HepG2 (cell line): ENCODE measurements around the gene ACTN3. TPM values are rescaled to one million over a fixed set of nuclear protein-coding genes. Genes with fewer than 3 reads are reported as not detected.
A peak's percentile ranks its signal among the peaks of the same experiment; 100 is the strongest.

Experiments used
- ATAC-seq: fragments of 200-7000 bp; cut with Tn5 transposase; 3 replicates; pipeline ENCODE4 v1.9.1; 2020; ENCODE audit warnings: mild to moderate bottlenecking, moderate library complexity
- BruUV-seq: library from RNA; stranded (reverse); fragments of 400-500 nt; replicated peaks from 2 replicates; lab custom pipeline; 2021; lab: Mats Ljungman, UMichigan
- CTCF ChIA-PET: fragments of 300-600 bp; formaldehyde crosslinking; extraction: SDS; loops from one replicate; lab custom pipeline; 2021; ENCODE audit warnings: low total read pairs, inconsistent platforms, low intra/inter-chr PET ratio; lab: Yijun Ruan, JAX
- POLR2A ChIA-PET: fragments of 350-600 bp; sonication (Branson Sonifier 250); formaldehyde crosslinking; loops from one replicate; lab custom pipeline; 2020; ENCODE audit warnings: antibody characterized with exemption, inconsistent platforms; lab: Yijun Ruan, JAX
- DNase-seq: peaks from one replicate; pipeline ENCODE4 v3.0.0-alpha.2; 2015; ENCODE audit warnings: low spot score
- FAIRE-seq: peaks from 3 replicates; lab custom pipeline; 2011; peaks lifted over from hg19 to GRCh38; lab: Jason Lieb, UNC
- H2AFZ ChIP-seq: one replicate; pipeline ENCODE4 v1.6.1; 2011; ENCODE audit warnings: low read length, inconsistent platforms
- H3K27ac ChIP-seq: fragments of 300-600 bp; 3 replicates; pipeline ENCODE4 v1.8.0; 2011; ENCODE audit warnings: mixed run types, mild to moderate bottlenecking, mixed read lengths, low read length, inconsistent platforms; ENCODE audit not compliant: insufficient read depth; ENCODE audit errors: extremely low read length
- H3K27me3 ChIP-seq, 2 experiments: fragments of 200-600 bp in 1 of 2; 2 replicates in 1 of 2; 3 replicates in 1 of 2; pipeline versions ENCODE4 v1.6.0 to v1.8.0; 2011; ENCODE audit warnings: low read length in 2 of 2, mild to moderate bottlenecking in 2 of 2, moderate library complexity in 2 of 2, inconsistent platforms in 1 of 2; ENCODE audit not compliant: insufficient read depth in 2 of 2, control insufficient read depth in 1 of 2
- H3K36me3 ChIP-seq, 2 experiments: fragments of 200-600 bp in 1 of 2; replicated peaks in 1 of 2; 2 replicates in 1 of 2; 3 replicates in 1 of 2; pipeline versions ENCODE4 v1.5.1 to v1.8.0; 2011; ENCODE audit warnings: low read length in 2 of 2, inconsistent platforms in 1 of 2; ENCODE audit not compliant: insufficient read depth in 2 of 2, control insufficient read depth in 1 of 2
- H3K4me1 ChIP-seq: 2 replicates; pipeline ENCODE4 v1.5.1; 2012; ENCODE audit warnings: low read length, inconsistent platforms; ENCODE audit not compliant: insufficient read depth
- H3K4me2 ChIP-seq: 2 replicates; pipeline ENCODE4 v1.6.0; 2011; ENCODE audit warnings: low read depth, low read length, inconsistent platforms
- H3K4me3 ChIP-seq, 3 experiments: fragments of 200-600 bp in 1 of 3; sonication (generic), shearing (Covaris generic) in 1 of 3; replicated peaks in 1 of 3; 2 replicates each; pipeline ENCODE4 v1.5.1; 2011 to 2016; ENCODE audit warnings: low read length in 3 of 3, inconsistent platforms in 2 of 3, low read depth in 2 of 3, mild to moderate bottlenecking in 2 of 3, control low read depth in 1 of 3, mixed read lengths in 1 of 3; ENCODE audit not compliant: insufficient read depth in 1 of 3
- H3K79me2 ChIP-seq: one replicate; pipeline ENCODE4 v1.6.1; 2011; ENCODE audit warnings: low read length, inconsistent platforms; ENCODE audit not compliant: insufficient read depth
- H3K9ac ChIP-seq: 2 replicates; pipeline ENCODE4 v1.6.0; 2011; ENCODE audit warnings: mild to moderate bottlenecking, low read depth, low read length, inconsistent platforms; ENCODE audit not compliant: insufficient read depth
- H3K9me3 ChIP-seq: 2 replicates; pipeline ENCODE4 v1.5.1; 2012; ENCODE audit warnings: mild to moderate bottlenecking, low read length
- H4K20me1 ChIP-seq: 2 replicates; pipeline ENCODE4 v1.6.0; 2011; ENCODE audit warnings: inconsistent platforms, mild to moderate bottlenecking, low read length, moderate library complexity; ENCODE audit not compliant: insufficient read depth
- ETV5 ChIP-seq: IDR thresholded peaks from 2 replicates; pipeline ENCODE4 v1.6.1; 2018; ENCODE audit warnings: missing biosample characterization, missing genetic modification reagents, inconsistent platforms, borderline replicate concordance
- FOSL2 ChIP-seq: sonication (generic); formaldehyde crosslinking; IDR thresholded peaks from 2 replicates; pipeline ENCODE4 v1.4.0; 2020; ENCODE audit warnings: missing genetic modification reagents
- GFI1 ChIP-seq: sonication (generic); formaldehyde crosslinking; IDR thresholded peaks from 2 replicates; pipeline ENCODE4 v1.5.0; 2020; ENCODE audit warnings: missing genetic modification reagents, mild to moderate bottlenecking, borderline replicate concordance
- MEF2D ChIP-seq: sonication (generic); formaldehyde crosslinking; IDR thresholded peaks from 2 replicates; pipeline ENCODE4 v1.5.1; 2020; ENCODE audit warnings: mild to moderate bottlenecking, missing genetic modification reagents
- PCBP2 ChIP-seq: fragments of 200-400 bp; formaldehyde crosslinking; optimal IDR thresholded peaks from 2 replicates; pipeline ENCODE3; 2018; ENCODE audit warnings: low read length, low read depth; ENCODE audit not compliant: poor library complexity, severe bottlenecking
- PITX1 ChIP-seq: sonication (generic); formaldehyde crosslinking; IDR thresholded peaks from 2 replicates; pipeline ENCODE4 v1.5.1; 2020; ENCODE audit warnings: mild to moderate bottlenecking, missing genetic modification reagents
- RBFOX2 ChIP-seq: fragments of 200-400 bp; formaldehyde crosslinking; IDR thresholded peaks from 2 replicates; pipeline ENCODE4 v1.6.1; 2017; ENCODE audit warnings: low read depth, mild to moderate bottlenecking, low read length
- SALL1 ChIP-seq: sonication (generic); formaldehyde crosslinking; IDR thresholded peaks from 2 replicates; pipeline ENCODE4 v1.8.0; 2022; ENCODE audit warnings: mild to moderate bottlenecking, missing genetic modification reagents
- TCF7 ChIP-seq: sonication (generic); IDR thresholded peaks from 2 replicates; pipeline ENCODE4 v1.6.1; 2016; ENCODE audit warnings: antibody characterized with exemption, low read depth
- ZBTB38 ChIP-seq: sonication (generic); formaldehyde crosslinking; IDR thresholded peaks from 2 replicates; pipeline ENCODE4 v1.5.1; 2020; ENCODE audit warnings: mild to moderate bottlenecking, missing genetic modification reagents
- ZNF263 ChIP-seq: sonication (generic); formaldehyde crosslinking; IDR thresholded peaks from 2 replicates; pipeline ENCODE4 v1.4.0; 2020; ENCODE audit warnings: missing genetic modification reagents
- ZNF761 ChIP-seq: sonication (generic); formaldehyde crosslinking; conservative IDR thresholded peaks from 2 replicates; pipeline ENCODE4 v1.4.0; 2020; ENCODE audit warnings: mild to moderate bottlenecking, missing genetic modification reagents
- WGBS: methylation state at CpG from one replicate; pipeline ENCODE4 v1.1.6; 2017; ENCODE audit warnings: low lambda C conversion rate; 5-methylcytosine and 5-hydroxymethylcytosine counted together
- in situ Hi-C: cut with HindIII; loops from 2 replicates; pipeline ENCODE4 v1.10.0; 2017; ENCODE audit warnings: low pct_unique_long_range_greater_than_20kb; ENCODE audit not compliant: extremely low pct_ligation_motif_present
- intact Hi-C: fragments of 100-400 bp; cut with micrococcal nuclease; formaldehyde crosslinking; loops from one replicate; pipeline ENCODE4 v1.10.0; 2022; ENCODE audit not compliant: unreplicated experiment
- polyA plus RNA-seq, 8 experiments: library from polyadenylated mRNA; depleted of rRNA in 3 of 8; stranded (reverse) in 7 of 8; unstranded in 1 of 8; fragments of >200 nt; fragmentation: Illumina TruSeq in 4 of 8; extraction: Trizol in 4 of 8; gene quantifications; 2 replicates each; pipeline versions ENCODE4 v1.2.1 to v1.2.3, GENCODE V29; 2011 to 2016; ENCODE audit warnings: low read depth in 4 of 8, missing spikeins in 1 of 8, mixed read lengths in 1 of 8; ENCODE audit not compliant: insufficient read depth in 1 of 8
- total RNA-seq, 5 experiments: library from RNA; depleted of rRNA; stranded (reverse); fragments of >200 nt; fragmentation: Illumina TruSeq; extraction: Trizol; gene quantifications; 2 replicates each; pipeline ENCODE4 v1.2.3, GENCODE V29; 2016; ENCODE audit warnings: low read depth in 1 of 5
- TF ChIP-seq, protein P1 (sequence below): sonication (generic); formaldehyde crosslinking; IDR thresholded peaks from 2 replicates; pipeline ENCODE4 v1.5.1; 2020; ENCODE audit warnings: mild to moderate bottlenecking, missing genetic modification reagents, moderate library complexity
- TF ChIP-seq, protein P2 (sequence below): IDR thresholded peaks from 2 replicates; pipeline ENCODE4 v1.6.1; 2016; ENCODE audit warnings: missing compliant biosample characterization, missing genetic modification reagents, borderline replicate concordance
- TF ChIP-seq, protein P3 (sequence below): sonication (generic); formaldehyde crosslinking; IDR thresholded peaks from 2 replicates; pipeline ENCODE4 v1.4.0; 2020; ENCODE audit warnings: missing genetic modification reagents
- TF ChIP-seq, protein P4 (sequence below): sonication (generic); formaldehyde crosslinking; IDR thresholded peaks from 2 replicates; pipeline ENCODE4 v1.4.0; 2020; ENCODE audit warnings: mild to moderate bottlenecking, missing genetic modification reagents

ACTN3 gene
- total and polyA plus RNA-seq, 2 of the 13 experiments (the other 11 are each of a cell fraction or from before 2014, with no cell fraction given): 0.04 to 0.09 TPM

DNA sequence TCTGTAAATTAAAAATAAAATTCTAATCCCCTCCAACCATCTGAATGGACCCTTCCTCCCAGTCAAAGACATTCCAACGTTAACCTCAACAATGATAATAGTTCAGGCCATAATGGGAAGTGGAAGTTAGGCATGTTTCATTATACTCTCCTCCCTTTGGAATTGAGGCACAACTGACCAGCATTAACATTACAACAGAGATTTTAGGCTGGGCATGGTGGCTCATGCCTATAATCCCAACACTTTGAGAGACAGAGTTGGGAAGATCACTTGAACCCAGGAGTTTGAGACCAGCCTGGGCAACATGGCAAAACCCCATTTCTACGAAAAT lies 24.1 kb downstream of the ACTN3 start (continued):
- no peak for TF ChIP-seq ETV5 (CRISPR knock-in tag)
- TF ChIP-seq ZNF761 (CRISPR knock-in tag): no peak
- TF ChIP-seq GFI1 (CRISPR knock-in tag): no peak
- TF ChIP-seq SALL1: no peak

DNA sequence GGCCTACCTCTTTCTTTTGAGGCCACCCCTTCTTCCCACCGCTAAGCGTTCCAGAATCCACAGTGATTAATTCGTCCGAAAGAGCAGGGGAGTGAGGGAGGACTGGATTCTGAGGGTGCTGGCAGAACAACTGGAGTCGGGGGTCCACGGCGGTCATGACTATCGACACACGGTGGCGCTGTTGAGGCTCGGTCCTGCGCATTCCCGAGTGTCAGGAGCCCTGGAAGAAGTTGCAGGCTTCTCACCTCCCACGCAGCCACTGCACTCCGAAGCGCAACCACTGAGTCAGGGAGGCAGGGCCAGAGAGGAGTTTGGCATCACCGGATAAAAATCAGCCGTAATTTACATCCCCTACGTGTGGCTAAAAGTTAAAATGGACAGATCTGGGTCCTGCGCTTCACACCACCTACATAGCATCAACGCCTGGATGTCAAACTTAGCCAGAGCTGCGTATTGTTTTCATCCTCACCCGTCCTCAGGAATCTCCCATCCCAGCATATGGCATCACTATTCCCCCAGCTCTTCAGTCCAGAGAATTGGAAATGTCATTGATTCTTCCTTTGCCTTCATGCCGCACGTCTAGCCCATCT lies 32.4 kb downstream of the ACTN3 start:
- Histone ChIP-seq H3K4me1 (peaks cover 18% of the 10 kb centered on the region), H3K9ac (no peak overlapping the region), H3K27me3 (peaks cover 0 to 3% of the 10 kb centered on the region in 2 experiments; a peak in 1 of 5 replicates), H3K4me3 (peak overlapping the region in 1 of 3 experiments; percentile 44; a peak in 2 of 6 replicates), H3K36me3 (no peaks in the 10 kb centered on the region), H2AFZ (no peak overlapping the region), H4K20me1 (no peaks in the 10 kb centered on the region), H3K79me2 (no peaks in the 10 kb centered on the region), H3K27ac (no peak overlapping the region), H3K4me2 (peak overlapping the region; percentile 80), H3K9me3 (no peaks in the 10 kb centered on the region; the same call in 1 of the 2 replicates)
- FAIRE-seq (peak; percentile 28), ATAC-seq (peak; percentile 93), DNase-seq (peak; percentile 52)
- BruUV-seq: no TSS peak
- CTCF ChIA-PET: interaction anchor here (1.4 to 2.7 kb wide), 4 partner anchors 14 to 115 kb away, joined by 5 to 34 read pairs (median 6); partner anchors contain the start of genes CCDC87, CCS, RBM4 and RBM4B
- in situ Hi-C loops: no loop called here
- intact Hi-C loops: loop anchor here (1.0 kb wide), 1 partner anchor 99 kb away; no protein-coding TSS in a partner anchor
- 12% methylated on average over 19 of the region's 25 CpGs for WGBS
- POLR2A ChIA-PET: interaction anchor here (0.8 to 1.0 kb wide), 2 partner anchors 38 to 99 kb away, joined by 3 to 9 read pairs; partner anchors contain the start of gene RBM4B
- TF ChIP-seq PCBP2 (no peak), ZBTB38 (CRISPR knock-in tag) (peak; percentile 16; the same call in 1 of the 2 replicates), ZNF263 (CRISPR knock-in tag) (0 out of 2 replicates have a peak, but pooled peaks have one; percentile 32), PITX1 (CRISPR knock-in tag) (peak; percentile 14; the same call in 1 of the 2 replicates), TCF7 (no peak), MEF2D (0 out of 2 replicates have a peak, but pooled peaks have one; percentile 32), FOSL2 (CRISPR knock-in tag) (peak; percentile 15; the same call in 1 of the 2 replicates), RBFOX2 (no peak)
- TF ChIP-seq, protein P1, sequence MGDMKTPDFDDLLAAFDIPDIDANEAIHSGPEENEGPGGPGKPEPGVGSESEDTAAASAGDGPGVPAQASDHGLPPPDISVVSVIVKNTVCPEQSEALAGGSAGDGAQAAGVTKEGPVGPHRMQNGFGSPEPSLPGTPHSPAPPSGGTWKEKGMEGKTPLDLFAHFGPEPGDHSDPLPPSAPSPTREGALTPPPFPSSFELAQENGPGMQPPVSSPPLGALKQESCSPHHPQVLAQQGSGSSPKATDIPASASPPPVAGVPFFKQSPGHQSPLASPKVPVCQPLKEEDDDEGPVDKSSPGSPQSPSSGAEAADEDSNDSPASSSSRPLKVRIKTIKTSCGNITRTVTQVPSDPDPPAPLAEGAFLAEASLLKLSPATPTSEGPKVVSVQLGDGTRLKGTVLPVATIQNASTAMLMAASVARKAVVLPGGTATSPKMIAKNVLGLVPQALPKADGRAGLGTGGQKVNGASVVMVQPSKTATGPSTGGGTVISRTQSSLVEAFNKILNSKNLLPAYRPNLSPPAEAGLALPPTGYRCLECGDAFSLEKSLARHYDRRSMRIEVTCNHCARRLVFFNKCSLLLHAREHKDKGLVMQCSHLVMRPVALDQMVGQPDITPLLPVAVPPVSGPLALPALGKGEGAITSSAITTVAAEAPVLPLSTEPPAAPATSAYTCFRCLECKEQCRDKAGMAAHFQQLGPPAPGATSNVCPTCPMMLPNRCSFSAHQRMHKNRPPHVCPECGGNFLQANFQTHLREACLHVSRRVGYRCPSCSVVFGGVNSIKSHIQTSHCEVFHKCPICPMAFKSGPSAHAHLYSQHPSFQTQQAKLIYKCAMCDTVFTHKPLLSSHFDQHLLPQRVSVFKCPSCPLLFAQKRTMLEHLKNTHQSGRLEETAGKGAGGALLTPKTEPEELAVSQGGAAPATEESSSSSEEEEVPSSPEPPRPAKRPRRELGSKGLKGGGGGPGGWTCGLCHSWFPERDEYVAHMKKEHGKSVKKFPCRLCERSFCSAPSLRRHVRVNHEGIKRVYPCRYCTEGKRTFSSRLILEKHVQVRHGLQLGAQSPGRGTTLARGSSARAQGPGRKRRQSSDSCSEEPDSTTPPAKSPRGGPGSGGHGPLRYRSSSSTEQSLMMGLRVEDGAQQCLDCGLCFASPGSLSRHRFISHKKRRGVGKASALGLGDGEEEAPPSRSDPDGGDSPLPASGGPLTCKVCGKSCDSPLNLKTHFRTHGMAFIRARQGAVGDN (CRISPR knock-in tag): peak; percentile 74
- TF ChIP-seq, protein P2, sequence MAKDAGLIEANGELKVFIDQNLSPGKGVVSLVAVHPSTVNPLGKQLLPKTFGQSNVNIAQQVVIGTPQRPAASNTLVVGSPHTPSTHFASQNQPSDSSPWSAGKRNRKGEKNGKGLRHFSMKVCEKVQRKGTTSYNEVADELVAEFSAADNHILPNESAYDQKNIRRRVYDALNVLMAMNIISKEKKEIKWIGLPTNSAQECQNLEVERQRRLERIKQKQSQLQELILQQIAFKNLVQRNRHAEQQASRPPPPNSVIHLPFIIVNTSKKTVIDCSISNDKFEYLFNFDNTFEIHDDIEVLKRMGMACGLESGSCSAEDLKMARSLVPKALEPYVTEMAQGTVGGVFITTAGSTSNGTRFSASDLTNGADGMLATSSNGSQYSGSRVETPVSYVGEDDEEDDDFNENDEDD (CRISPR knock-in tag): peak; percentile 30; the same call in 1 of the 2 replicates
- TF ChIP-seq, protein P3, sequence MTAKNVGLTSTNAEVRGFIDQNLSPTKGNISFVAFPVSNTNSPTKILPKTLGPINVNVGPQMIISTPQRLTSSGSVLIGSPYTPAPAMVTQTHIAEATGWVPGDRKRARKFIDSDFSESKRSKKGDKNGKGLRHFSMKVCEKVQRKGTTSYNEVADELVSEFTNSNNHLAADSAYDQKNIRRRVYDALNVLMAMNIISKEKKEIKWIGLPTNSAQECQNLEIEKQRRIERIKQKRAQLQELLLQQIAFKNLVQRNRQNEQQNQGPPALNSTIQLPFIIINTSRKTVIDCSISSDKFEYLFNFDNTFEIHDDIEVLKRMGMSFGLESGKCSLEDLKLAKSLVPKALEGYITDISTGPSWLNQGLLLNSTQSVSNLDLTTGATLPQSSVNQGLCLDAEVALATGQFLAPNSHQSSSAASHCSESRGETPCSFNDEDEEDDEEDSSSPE: 0 out of 2 replicates have a peak, but pooled peaks have one; percentile 32
- TF ChIP-seq, protein P4, sequence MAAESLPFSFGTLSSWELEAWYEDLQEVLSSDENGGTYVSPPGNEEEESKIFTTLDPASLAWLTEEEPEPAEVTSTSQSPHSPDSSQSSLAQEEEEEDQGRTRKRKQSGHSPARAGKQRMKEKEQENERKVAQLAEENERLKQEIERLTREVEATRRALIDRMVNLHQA (CRISPR knock-in tag): no peak
